NCI-H510A treated with DMSO at 0.1 percent for 48 hours (cell line): Measurements from ENCODE around the gene TRAK1.
"Not testable (repeated sequence)": the region's sequence is repeated elsewhere in the genome, so short reads cannot be mapped to it uniquely, and the experiment has no call there.

Source experiments
- DNase-seq: peaks from one replicate; lab custom pipeline; 2025; lab: John Stamatoyannopoulos, UW

TRAK1 gene

GRCh38 chr3:42098171-42098570 lies 7.0 kb downstream of the TRAK1 start:
- DNase-seq = no peak

DNA sequence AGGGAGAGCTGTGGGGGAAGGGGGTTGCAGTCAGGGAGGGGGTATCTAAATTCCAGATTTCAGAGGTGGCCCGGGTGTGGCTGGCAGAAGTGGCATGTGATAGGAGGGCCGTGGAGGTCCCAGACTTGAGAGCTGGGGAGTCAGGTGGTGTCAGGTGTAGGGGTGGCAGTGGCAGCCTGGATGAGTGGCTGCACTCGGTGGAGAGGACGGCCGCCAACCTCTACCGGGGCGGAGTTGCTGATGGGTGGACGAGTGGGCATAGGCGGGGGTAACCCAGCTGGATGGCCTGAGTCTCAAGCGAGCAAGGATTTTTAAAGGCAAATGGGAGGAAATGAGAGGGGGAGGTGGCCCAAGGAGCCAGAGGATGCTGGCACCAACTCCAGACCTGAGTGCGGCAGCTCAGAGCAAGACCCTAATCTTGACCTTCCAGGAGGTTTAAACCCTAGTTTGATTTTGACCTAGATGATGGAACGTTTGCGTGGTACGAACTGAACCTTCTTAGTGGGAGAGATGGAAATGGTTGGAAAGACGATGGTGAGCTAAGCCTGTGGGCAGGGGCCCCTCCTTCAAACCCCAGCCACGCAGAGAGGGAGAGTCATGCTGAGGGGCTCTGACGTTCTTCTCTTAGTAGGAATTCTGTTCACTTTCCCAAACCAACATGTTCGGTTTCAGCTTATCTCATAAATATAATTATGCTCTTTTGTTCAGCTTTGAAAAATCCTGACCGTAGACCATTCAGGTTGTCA lies 8.0 kb downstream of the TRAK1 start:
- DNase-seq = no peak

- no peak for DNase-seq
These were observed 9.9 kb downstream of the TRAK1 start for GRCh38 chr3:42101048-42101447.

DNA sequence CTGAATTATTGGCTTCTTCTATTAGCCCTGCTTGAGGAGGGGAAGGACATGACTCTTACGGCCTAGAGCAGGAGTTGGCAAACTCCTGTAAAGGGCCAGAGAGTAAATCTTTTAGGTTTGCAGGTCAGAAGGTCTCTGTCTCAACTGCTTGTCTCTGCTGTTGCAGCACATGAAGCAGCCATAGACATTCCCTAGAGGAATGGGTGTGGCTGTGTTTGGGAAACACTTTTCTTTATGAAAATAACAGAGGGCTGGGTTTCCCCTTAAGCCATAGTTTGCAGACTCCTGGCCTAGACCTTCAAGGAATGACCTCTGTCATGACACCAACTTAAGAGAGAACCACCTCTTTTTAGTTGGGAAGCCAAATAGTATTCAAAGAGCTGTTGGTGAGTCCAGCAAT lies 10.3 kb downstream of the TRAK1 start:
- no peak for DNase-seq

DNA sequence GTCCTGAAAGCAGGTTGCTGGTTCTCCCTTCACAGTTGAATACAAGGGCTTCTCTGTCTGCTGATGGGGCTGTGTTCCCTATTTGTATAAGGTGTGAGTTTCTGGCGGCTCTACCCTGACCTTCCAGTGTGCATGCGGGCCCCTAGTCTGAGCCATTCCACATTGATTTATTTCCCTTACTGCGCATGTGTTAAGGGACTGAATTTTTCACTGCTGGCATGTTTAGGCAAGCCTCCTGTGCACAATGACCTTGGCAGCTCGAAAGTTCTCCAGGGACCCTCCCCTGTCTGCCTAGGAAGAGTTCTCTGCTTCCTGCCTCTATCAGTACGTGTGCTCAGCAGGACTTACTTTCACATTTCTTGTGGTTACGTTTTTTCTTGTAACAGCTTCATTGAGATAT lies 11.4 kb downstream of the TRAK1 start:
- DNase-seq = no peak

DNA sequence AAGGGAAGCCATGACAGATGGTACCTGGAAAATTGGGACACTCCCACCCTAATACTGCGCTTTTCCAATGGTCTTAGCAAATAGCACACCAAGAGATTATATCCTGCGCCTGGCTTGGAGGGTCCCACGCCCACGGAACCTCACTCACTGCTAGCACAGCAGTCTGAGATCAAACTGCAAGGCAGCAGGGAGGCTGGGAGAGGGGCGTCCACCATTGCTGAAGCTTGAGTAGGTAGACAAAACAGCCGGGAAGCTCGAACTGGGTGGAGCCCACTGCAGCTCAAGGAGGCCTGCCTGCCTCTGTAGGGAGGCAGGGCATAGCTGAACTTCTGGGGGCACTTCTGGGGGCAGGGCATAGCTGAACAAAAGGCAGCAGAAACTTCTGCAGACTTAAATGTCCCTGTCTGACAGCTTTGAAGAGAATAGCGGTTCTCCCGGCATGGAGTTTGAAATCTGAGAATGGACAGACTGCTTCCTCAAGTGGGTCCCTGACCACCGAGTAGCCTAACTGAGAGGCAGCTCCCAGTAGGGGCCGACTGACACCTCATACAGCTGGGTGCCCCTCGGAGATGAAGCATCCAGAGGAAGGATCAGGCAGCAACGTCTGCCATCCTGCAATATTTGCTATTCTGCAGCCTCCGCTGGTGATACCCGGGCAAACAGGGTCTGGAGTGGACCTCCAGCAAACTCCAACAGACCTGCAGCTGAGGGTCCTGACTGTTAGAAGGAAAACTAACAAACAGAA lies 12.9 kb downstream of the TRAK1 start:
- not testable (repeated sequence) for DNase-seq

GRCh38 chr3:42105994-42106393 lies 14.8 kb downstream of the TRAK1 start:
- DNase-seq = not testable (repeated sequence)

- no peak for DNase-seq
These were observed 15.5 kb downstream of the TRAK1 start for GRCh38 chr3:42106646-42107045.

- no peak for DNase-seq
These were observed 19.5 kb downstream of the TRAK1 start for GRCh38 chr3:42110631-42111030.

GRCh38 chr3:42114130-42114725 lies 23.1 kb downstream of the TRAK1 start:
- no peak for DNase-seq

GRCh38 chr3:42115215-42115614 lies 24.1 kb downstream of the TRAK1 start:
- DNase-seq = no peak

DNA sequence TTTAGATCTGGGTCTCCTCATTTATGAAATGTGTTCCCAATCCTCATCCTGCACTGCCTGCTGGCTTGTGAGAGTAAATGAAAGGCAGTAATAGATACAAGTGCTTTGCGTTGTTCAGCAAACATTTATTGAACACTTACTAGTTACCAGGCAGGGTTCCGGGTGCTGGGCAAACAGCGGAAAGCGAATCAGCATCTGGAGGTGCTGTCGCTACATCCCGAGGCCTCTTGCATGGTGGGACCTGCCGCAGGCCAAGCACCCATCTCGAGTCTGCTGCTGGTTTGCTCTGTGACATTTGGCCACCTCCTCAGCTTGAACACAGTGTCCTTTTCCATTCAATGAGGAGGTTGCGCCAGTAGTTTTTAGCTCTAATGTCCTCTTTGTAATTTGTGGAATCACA lies 24.8 kb downstream of the TRAK1 start:
- no peak for DNase-seq

DNA sequence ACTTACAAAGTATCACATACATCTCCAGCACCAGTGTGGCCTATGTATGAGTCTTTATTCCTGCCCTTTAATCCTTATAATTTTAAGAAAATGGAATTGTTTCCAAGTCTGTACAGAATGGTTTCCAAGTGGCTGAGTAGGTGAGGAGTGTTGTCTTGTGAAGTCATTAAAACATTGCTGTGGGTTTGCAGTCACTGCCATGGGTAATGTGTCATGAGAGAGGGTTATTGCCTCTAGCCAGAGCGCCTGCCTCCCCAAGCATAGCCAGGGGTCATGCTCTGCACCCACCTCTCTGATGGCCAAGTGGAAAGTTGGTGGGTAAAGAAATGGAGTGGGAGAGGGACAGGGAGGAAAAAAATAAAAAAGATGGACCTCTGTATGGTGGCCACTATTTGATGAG lies 25.3 kb downstream of the TRAK1 start:
- no peak for DNase-seq

- DNase-seq = no peak
These were observed 26.2 kb downstream of the TRAK1 start for GRCh38 chr3:42117175-42118008.

GRCh38 chr3:42118762-42119361 lies 27.7 kb downstream of the TRAK1 start:
- peak; percentile 28 for DNase-seq

DNA sequence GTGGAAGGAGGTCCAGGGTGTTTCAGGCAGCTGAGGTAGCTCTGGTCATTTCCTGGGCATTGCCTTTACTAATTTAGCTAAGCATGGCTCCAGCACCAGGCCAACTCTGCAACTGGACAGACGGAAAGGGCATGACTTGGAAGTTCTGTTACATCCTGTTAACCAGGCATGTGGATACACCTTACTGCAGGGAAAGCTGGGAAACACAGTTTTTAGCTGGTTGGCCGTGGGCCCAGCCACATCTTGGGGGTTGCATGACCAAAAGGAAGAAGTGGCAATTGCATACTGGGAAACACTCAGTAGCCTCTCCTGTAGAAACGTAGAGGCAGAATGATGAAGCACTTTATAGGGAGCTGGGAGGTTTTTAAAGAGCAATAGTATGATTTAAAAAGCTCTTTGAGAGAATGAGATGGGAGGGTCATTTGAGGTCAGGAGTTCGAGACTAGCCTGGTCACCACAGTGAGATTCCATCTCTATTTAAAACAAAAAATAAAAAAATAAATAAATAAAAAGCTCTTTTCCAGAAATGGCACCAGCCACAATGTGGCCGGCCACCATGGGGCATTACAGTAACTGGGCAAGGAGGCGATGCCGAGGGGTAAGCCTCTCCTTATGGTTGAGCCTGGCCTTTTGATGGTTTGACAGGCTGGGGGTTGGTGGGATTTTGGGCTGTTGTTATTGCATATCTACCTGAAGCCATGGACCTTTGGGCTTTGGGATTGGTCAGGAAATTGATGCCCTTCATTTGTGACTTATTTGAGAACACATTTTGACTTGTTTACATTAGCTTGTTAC lies 28.6 kb downstream of the TRAK1 start:
- DNase-seq = no peak

GRCh38 chr3:42120866-42121265 lies 29.7 kb downstream of the TRAK1 start:
- no peak for DNase-seq

DNA sequence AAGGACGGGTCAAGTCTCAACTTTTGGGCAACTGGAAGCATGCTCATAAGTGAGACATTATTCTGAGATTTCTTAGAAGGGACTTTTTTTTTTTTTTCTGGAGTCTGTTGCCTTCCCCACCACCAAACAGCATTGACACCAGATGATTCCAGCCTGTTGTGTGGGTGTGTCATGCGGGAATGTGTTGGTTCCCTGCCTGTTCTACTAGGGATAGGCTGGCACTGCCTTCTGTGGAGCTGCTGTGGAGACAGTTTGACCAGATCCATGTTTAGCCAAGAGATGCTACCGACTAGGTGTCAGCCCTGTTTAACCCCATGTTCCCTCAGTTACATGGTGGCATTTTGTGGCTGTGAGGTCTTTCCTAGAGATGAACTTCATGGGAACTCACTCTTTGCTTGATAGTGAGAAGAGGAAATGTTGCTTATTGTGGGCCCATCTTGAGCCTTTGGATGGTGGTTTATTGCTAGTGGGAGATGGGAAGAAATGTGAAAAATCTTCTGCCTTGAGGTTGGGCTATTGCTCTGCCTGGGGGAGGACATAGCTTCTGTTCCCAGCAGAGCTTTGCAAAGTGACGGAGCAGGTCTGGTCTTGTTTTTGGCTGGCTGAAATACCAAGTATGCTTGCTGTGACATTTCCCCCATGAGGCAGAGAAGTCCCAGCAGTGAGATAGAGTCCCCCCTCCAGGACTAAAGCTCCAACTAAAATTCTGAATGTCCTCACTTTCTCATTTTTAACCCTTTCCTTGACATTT lies 31.3 kb downstream of the TRAK1 start:
- DNase-seq = no peak

DNA sequence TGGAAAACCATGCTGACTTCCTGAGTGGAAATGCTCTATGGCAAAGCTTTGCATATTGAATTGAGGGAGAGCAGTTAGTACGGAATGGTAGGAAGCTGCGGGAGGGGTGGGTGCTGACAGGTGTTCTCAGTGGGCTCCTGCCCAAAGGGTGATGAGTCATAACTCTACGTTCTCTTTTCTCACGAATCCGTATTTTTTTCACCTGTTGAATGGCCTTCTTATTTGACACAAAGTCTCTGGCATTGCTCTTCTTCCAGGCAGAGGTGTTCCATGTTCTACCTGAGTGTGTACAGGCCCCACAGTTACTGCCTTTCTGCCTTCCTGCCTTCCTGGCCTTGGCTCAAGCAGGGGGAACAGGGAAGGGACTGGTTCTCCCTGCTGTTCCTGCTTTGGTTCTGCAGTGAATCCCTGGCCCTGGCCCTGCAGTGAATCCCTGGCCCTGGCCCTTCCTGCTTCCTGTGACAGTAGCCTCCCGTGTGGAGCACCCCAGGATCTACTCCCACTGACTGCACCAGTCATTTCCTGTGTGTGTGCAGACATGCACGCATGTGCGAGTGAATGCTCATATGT lies 31.9 kb downstream of the TRAK1 start:
- no peak for DNase-seq
